Activated naive CD8-positive, alpha-beta T cell treated with anti-CD3 and anti-CD28 coated beads, Interleukin-2, amount 50 U/mL, for 16 hours (primary cell): ENCODE measurements around the gene SUPT3H.

Experiments used
- DNase-seq: peaks from one replicate; pipeline ENCODE4 v3.0.0-alpha.2; 2020; ENCODE audit warnings: low read depth, low spot score

SUPT3H gene

GRCh38 chr6:45003387-45003786, 374.3 kb downstream of the SUPT3H start:
- DNase-seq = no peak

- no peak for DNase-seq
Measured at GRCh38 chr6:45002390-45003105, 375.2 kb downstream of the SUPT3H start.

- no peak for DNase-seq
Measured at GRCh38 chr6:45001663-45002062, 376.1 kb downstream of the SUPT3H start.

GRCh38 chr6:45000833-45001232, 376.9 kb downstream of the SUPT3H start:
- no peak for DNase-seq

- DNase-seq = no peak
Measured at GRCh38 chr6:44999066-44999465, 378.7 kb downstream of the SUPT3H start.

- no peak for DNase-seq
Measured at GRCh38 chr6:44995486-44996132, 382.1 kb downstream of the SUPT3H start.

GRCh38 chr6:44989391-44989790, 388.3 kb downstream of the SUPT3H start:
- DNase-seq = no peak

GRCh38 chr6:44985006-44985405, 392.7 kb downstream of the SUPT3H start:
- DNase-seq = no peak

- no peak for DNase-seq
Measured at GRCh38 chr6:44983467-44984365, 394.0 kb downstream of the SUPT3H start.

- no peak for DNase-seq
Measured at GRCh38 chr6:44980841-44981240, 396.9 kb downstream of the SUPT3H start.

GRCh38 chr6:44976677-44977641, 400.8 kb downstream of the SUPT3H start:
- DNase-seq = no peak

- no peak for DNase-seq
Measured at GRCh38 chr6:44974511-44974910, 403.2 kb downstream of the SUPT3H start.

- DNase-seq = no peak
Measured at GRCh38 chr6:44972709-44973108, 405.0 kb downstream of the SUPT3H start.

- DNase-seq = no peak
Measured at GRCh38 chr6:44969446-44970185, 408.1 kb downstream of the SUPT3H start.

- no peak for DNase-seq
Measured at GRCh38 chr6:44967481-44967880, 410.3 kb downstream of the SUPT3H start.

GRCh38 chr6:44966449-44967092, 411.2 kb downstream of the SUPT3H start:
- DNase-seq = no peak

GRCh38 chr6:44965708-44966107, 412.0 kb downstream of the SUPT3H start:
- DNase-seq = no peak

- no peak for DNase-seq
Measured at GRCh38 chr6:44960898-44961297, 416.8 kb downstream of the SUPT3H start.

- no peak for DNase-seq
Measured at GRCh38 chr6:44959651-44960050, 418.1 kb downstream of the SUPT3H start.

- no peak for DNase-seq
Measured at GRCh38 chr6:44957156-44957555, 420.6 kb downstream of the SUPT3H start.
